ENCODE results near the gene KHDRBS2.

The KHDRBS2 gene

GRCh38 chr6:62035952-62036351 is 250.1 kb downstream of the KHDRBS2 start:
- no peak for DNase-seq (ENCODE audit: low read depth in 2 of 2)

GRCh38 chr6:62013719-62014118 is 272.3 kb downstream of the KHDRBS2 start:
- DNase-seq (ENCODE audit: low read depth in 2 of 2): no peak

- DNase-seq (ENCODE audit: low read depth in 2 of 2): no peak
These were observed 276.6 kb downstream of the KHDRBS2 start for GRCh38 chr6:62009445-62009844.

GRCh38 chr6:61989616-61990015 is 296.4 kb downstream of the KHDRBS2 start:
- DNase-seq (ENCODE audit: low read depth in 2 of 2): no peak

GRCh38 chr6:61980622-61981021 is 305.4 kb downstream of the KHDRBS2 start:
- no peak for DNase-seq (ENCODE audit: low read depth in 2 of 2)

GRCh38 chr6:61977947-61978346 is 308.1 kb downstream of the KHDRBS2 start:
- no peak for DNase-seq (ENCODE audit: low read depth in 2 of 2)

- no peak for DNase-seq (ENCODE audit: low read depth in 2 of 2)
These were observed 308.9 kb downstream of the KHDRBS2 start for GRCh38 chr6:61977099-61977498.

GRCh38 chr6:61959196-61959595 is 326.8 kb downstream of the KHDRBS2 start:
- DNase-seq (ENCODE audit: low read depth in 2 of 2): no peak

- no peak for DNase-seq (ENCODE audit: low read depth in 2 of 2)
These were observed 332.2 kb downstream of the KHDRBS2 start for GRCh38 chr6:61953851-61954250.

- DNase-seq (ENCODE audit: low read depth in 2 of 2): no peak
These were observed 334.4 kb downstream of the KHDRBS2 start for GRCh38 chr6:61951586-61951985.

GRCh38 chr6:61950811-61951210 is 335.2 kb downstream of the KHDRBS2 start:
- no peak for DNase-seq (ENCODE audit: low read depth in 2 of 2)

GRCh38 chr6:61949971-61950370 is 336.1 kb downstream of the KHDRBS2 start:
- no peak for DNase-seq (ENCODE audit: low read depth in 2 of 2)

GRCh38 chr6:61949161-61949560 is 336.9 kb downstream of the KHDRBS2 start:
- no peak for DNase-seq (ENCODE audit: low read depth in 2 of 2)

GRCh38 chr6:61947311-61947947 is 338.6 kb downstream of the KHDRBS2 start:
- no peak for DNase-seq (ENCODE audit: low read depth in 2 of 2)

- no peak for DNase-seq (ENCODE audit: low read depth in 2 of 2)
These were observed 345.1 kb downstream of the KHDRBS2 start for GRCh38 chr6:61940919-61941318.

GRCh38 chr6:61935242-61935846 is 350.7 kb downstream of the KHDRBS2 start:
- DNase-seq (ENCODE audit: low read depth in 2 of 2): no peak

GRCh38 chr6:61909486-61909885 is 376.5 kb downstream of the KHDRBS2 start:
- no peak for DNase-seq (ENCODE audit: low read depth in 2 of 2)

GRCh38 chr6:61901748-61902147 is 384.3 kb downstream of the KHDRBS2 start:
- DNase-seq (ENCODE audit: low read depth in 2 of 2): no peak

- no peak for DNase-seq (ENCODE audit: low read depth in 2 of 2)
These were observed 391.5 kb downstream of the KHDRBS2 start for GRCh38 chr6:61894536-61894935.

GRCh38 chr6:61887423-61887822 is 398.6 kb downstream of the KHDRBS2 start:
- no peak for DNase-seq (ENCODE audit: low read depth in 2 of 2)

- DNase-seq (ENCODE audit: low read depth in 2 of 2): no peak
These were observed 399.3 kb downstream of the KHDRBS2 start for GRCh38 chr6:61886608-61887259.

GRCh38 chr6:61869632-61870400 is 416.2 kb downstream of the KHDRBS2 start:
- DNase-seq (ENCODE audit: low read depth in 2 of 2): no peak
